ENCODE measurements around the gene CTPS2. TPM values are rescaled to one million over a fixed set of nuclear protein-coding genes. Genes with fewer than 3 reads are reported as not detected.
"Not testable (repeated sequence)": the region's sequence is repeated elsewhere in the genome, so short reads cannot be mapped to it uniquely, and the experiment has no call there.

The CTPS2 gene
- total RNA-seq, 5 donors from 2014 or later (not counting 1 experiment from before 2014, with no cell fraction given) = 5.2 to 6.7 (median 5.7) TPM

DNA sequence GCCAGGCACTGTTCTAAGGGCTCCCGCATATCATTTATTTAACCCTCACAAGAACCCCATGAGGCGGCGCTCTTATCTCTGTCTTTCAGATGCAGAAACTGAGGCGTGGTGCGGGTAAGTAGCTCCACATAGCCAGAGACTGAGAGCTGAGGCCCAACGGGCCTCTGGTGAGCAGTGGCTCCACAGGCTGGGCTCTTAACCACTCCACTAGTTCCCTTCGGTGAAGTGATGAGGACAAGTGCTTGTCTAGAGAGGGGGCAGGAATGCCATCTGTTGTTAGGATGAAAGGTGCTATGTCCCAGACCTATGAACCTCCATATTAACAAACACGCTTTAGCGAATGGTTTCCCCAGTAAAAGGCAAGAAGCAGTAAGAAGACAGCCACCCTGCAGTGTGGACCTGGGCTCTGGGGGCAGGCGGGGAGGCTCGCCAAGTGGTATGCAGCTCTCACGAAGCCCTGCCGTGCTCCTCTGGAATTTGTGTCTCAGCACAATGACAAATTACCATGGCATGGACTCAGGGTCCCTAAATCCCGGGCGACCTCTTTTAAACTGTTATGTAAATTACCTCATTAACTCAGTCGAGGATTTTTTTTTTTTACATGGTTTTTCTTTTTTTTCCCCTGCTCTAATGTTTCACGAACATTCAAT is 83.4 kb downstream of the CTPS2 start:
- no peaks in the 10 kb centered on the region for H3K9me3 Mint-ChIP-seq
- Histone ChIP-seq H3K4me1 (ENCODE audit: control insufficient read depth in 1 of 2, extremely low read depth in 1 of 2, insufficient read depth in 2 of 2, low read length in 2 of 2) (no peaks in the 10 kb centered on the region), H3K9me3 (no peaks in the 10 kb centered on the region), H3K27ac (ENCODE audit: low read length) (no peak overlapping the region), H3K36me3 (ENCODE audit: control insufficient read depth in 2 of 2, extremely low read depth in 1 of 2, insufficient read depth in 1 of 2, low read length in 1 of 2) (no peaks in the 10 kb centered on the region), H3K4me3 (ENCODE audit: control insufficient read depth in 1 of 2, extremely low read depth in 1 of 2, low read length in 1 of 2) (no peak overlapping the region), H3K27me3 (replicated peaks in 1 of 2; ENCODE audit: control insufficient read depth in 2 of 2, extremely low read depth in 1 of 2, insufficient read depth in 2 of 2, low read length in 1 of 2) (no peaks in the 10 kb centered on the region)
- no peak overlapping the region for H3K27ac Mint-ChIP-seq
- CTCF ChIA-PET = no interaction called here
- peaks cover 10% of the 10 kb centered on the region for H3K36me3 Mint-ChIP-seq
- POLR2A ChIA-PET = no interaction called here
- no peak for DNase-seq
- no peak overlapping the region for H3K4me3 Mint-ChIP-seq
- H3K4me1 Mint-ChIP-seq = peaks cover 0 to 2% (median 0%) of the 10 kb centered on the region in 3 donors
- peaks cover 0 to 11% of the 10 kb centered on the region in 2 donors for H3K27me3 Mint-ChIP-seq
- no peak for ATAC-seq (replicated peaks in 1 of 4)
- WGBS (ENCODE audit: insufficient coverage) = 90% methylated on average over 4 of the region's 17 CpGs

DNA sequence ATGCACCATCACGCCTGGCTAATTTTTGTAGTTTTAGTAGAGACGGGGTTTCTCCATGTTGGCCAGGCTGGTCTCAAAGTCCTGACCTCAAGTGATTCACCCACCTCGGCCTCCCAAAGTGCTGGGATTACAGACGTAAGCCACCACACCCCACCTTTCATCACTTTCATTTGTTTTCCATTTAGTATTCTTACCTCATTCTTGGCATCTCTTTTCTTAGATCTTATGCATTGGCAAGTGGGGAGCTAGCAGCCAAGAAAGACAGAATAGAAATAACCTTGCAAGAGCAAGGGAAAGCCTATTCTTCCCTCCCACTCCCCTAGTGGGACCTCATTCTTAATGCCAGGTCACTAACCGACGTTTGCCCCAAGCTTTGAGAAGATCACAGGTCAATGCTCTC is 84.0 kb downstream of the CTPS2 start:
- H3K27me3 Mint-ChIP-seq; H3K4me3 Mint-ChIP-seq; H3K4me1 Mint-ChIP-seq; H3K27ac ChIP-seq (ENCODE audit: low read length); POLR2A ChIA-PET; H3K27ac Mint-ChIP-seq; H3K9me3 ChIP-seq; H3K36me3 ChIP-seq (ENCODE audit: control insufficient read depth in 2 of 2, extremely low read depth in 1 of 2, insufficient read depth in 1 of 2, low read length in 1 of 2); H3K9me3 Mint-ChIP-seq; ATAC-seq (replicated peaks in 1 of 4); H3K27me3 ChIP-seq (replicated peaks in 1 of 2; ENCODE audit: control insufficient read depth in 2 of 2, extremely low read depth in 1 of 2, insufficient read depth in 2 of 2, low read length in 1 of 2); H3K36me3 Mint-ChIP-seq; H3K4me3 ChIP-seq (ENCODE audit: control insufficient read depth in 1 of 2, extremely low read depth in 1 of 2, low read length in 1 of 2); H3K4me1 ChIP-seq (ENCODE audit: control insufficient read depth in 1 of 2, extremely low read depth in 1 of 2, insufficient read depth in 2 of 2, low read length in 2 of 2); DNase-seq; CTCF ChIA-PET: not testable (repeated sequence)
- WGBS (ENCODE audit: insufficient coverage) = no CpG with 5 or more reads among the region's 6 CpGs

DNA sequence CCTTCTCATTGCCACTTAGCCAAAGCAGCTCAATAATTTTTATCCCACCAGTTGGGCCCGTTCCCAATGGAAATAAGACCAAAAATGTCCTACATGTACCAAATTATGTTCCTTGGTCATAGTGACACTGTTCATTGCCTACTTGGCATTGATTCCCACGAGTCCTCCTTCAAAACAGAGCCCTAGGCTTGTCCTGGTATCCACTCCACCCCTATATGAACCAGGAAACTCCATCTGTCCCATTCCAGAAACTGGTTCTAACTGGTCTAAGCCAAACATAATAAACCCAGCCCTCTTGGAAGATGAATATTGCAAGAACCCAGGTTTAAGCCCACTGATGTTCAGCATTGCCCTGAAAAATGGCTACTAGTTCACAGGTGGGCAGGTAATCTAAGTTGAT is 93.4 kb downstream of the CTPS2 start:
- peaks cover 0 to 6% (median 4%) of the 10 kb centered on the region in 3 donors for H3K9me3 Mint-ChIP-seq
- H3K4me3 Mint-ChIP-seq = no peak overlapping the region
- H3K4me1 Mint-ChIP-seq = peaks cover 0 to 3% (median 0%) of the 10 kb centered on the region in 3 donors
- DNase-seq (no peak), ATAC-seq (replicated peaks in 1 of 4) (no peak)
- ChIA-PET POLR2A (no interaction called here), CTCF (interaction anchor here in 1 of 2 donors (0.6 kb wide), 1 partner anchor 1168 kb away, joined by 3 read pairs; no protein-coding TSS in a partner anchor)
- no peak overlapping the region for H3K27ac Mint-ChIP-seq
- H3K4me3 ChIP-seq (ENCODE audit: control insufficient read depth in 1 of 2, extremely low read depth in 1 of 2, low read length in 1 of 2) = no peak overlapping the region
- H3K9me3 ChIP-seq = no peaks in the 10 kb centered on the region
- WGBS (ENCODE audit: insufficient coverage) = 80% methylated on average over 2 of the region's 2 CpGs
- no peaks in the 10 kb centered on the region for H3K36me3 ChIP-seq (ENCODE audit: control insufficient read depth in 2 of 2, extremely low read depth in 1 of 2, insufficient read depth in 1 of 2, low read length in 1 of 2)
- H3K4me1 ChIP-seq (ENCODE audit: control insufficient read depth in 1 of 2, extremely low read depth in 1 of 2, insufficient read depth in 2 of 2, low read length in 2 of 2) = no peaks in the 10 kb centered on the region
- peaks cover 24% of the 10 kb centered on the region for H3K36me3 Mint-ChIP-seq
- peaks cover 0 to 5% of the 10 kb centered on the region in 2 donors for H3K27me3 Mint-ChIP-seq
- no peaks in the 10 kb centered on the region for H3K27me3 ChIP-seq (replicated peaks in 1 of 2; ENCODE audit: control insufficient read depth in 2 of 2, extremely low read depth in 1 of 2, insufficient read depth in 2 of 2, low read length in 1 of 2)
- no peak overlapping the region for H3K27ac ChIP-seq (ENCODE audit: low read length)

DNA sequence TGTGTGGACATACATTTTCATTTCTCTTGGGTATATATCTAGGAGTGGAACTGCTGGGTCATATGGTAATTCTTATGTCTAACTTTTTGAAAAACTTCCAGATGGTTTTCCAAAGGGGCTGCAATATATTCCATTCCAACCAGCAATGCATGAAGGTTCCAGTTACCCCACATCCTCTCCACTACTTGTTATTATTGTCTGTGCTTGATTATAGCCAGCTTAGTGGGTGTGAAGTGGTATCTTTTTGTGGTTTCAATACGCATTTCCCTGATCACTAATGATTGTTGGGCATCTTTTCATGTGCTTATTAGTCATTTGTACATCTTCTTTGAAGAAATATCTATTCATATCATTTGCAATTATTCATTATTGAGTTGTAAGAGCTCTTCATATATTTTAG is 94.0 kb downstream of the CTPS2 start:
- H3K27me3 Mint-ChIP-seq = peaks cover 0 to 5% of the 10 kb centered on the region in 2 donors
- DNase-seq (no peak), ATAC-seq (replicated peaks in 1 of 4) (no peak)
- no peak overlapping the region for H3K4me3 Mint-ChIP-seq
- H3K9me3 Mint-ChIP-seq = peaks cover 0 to 6% (median 4%) of the 10 kb centered on the region in 3 donors
- CTCF ChIA-PET = no interaction called here
- no CpG with 5 or more reads among the region's 1 CpG for WGBS (ENCODE audit: insufficient coverage)
- no peak overlapping the region for H3K4me3 ChIP-seq (ENCODE audit: control insufficient read depth in 1 of 2, extremely low read depth in 1 of 2, low read length in 1 of 2)
- no peaks in the 10 kb centered on the region for H3K27me3 ChIP-seq (replicated peaks in 1 of 2; ENCODE audit: control insufficient read depth in 2 of 2, extremely low read depth in 1 of 2, insufficient read depth in 2 of 2, low read length in 1 of 2)
- no peaks in the 10 kb centered on the region for H3K36me3 ChIP-seq (ENCODE audit: control insufficient read depth in 2 of 2, extremely low read depth in 1 of 2, insufficient read depth in 1 of 2, low read length in 1 of 2)
- H3K36me3 Mint-ChIP-seq = peaks cover 29% of the 10 kb centered on the region
- POLR2A ChIA-PET = interaction anchor here in 1 of 2 donors (0.6 kb wide), 1 partner anchor 619 kb away, joined by 3 read pairs; no protein-coding TSS in a partner anchor
- H3K27ac ChIP-seq (ENCODE audit: low read length) = no peak overlapping the region
- peaks cover 0 to 2% (median 0%) of the 10 kb centered on the region in 3 donors for H3K4me1 Mint-ChIP-seq
- H3K27ac Mint-ChIP-seq = no peak overlapping the region
- no peaks in the 10 kb centered on the region for H3K4me1 ChIP-seq (ENCODE audit: control insufficient read depth in 1 of 2, extremely low read depth in 1 of 2, insufficient read depth in 2 of 2, low read length in 2 of 2)
- no peaks in the 10 kb centered on the region for H3K9me3 ChIP-seq

DNA sequence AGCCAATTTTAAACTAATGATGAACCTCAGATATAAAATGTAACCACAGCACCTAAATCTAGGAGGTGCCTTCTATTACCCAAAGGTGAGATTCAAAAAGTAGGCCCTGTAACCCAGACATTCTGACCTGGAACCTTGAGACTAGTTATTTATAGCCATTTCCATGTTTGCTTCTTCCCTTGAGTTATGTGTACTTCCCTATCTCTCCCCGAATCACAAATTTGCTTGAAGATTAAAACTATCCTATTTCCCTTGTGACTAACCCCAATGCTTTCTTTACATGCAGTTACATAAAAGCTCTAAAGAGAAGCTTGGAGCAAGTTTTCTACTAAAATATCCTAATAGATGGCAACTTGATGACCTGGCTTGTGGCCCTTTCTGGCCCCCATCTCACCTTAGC is 95.1 kb downstream of the CTPS2 start:
- POLR2A ChIA-PET = no interaction called here
- H3K36me3 ChIP-seq (ENCODE audit: control insufficient read depth in 2 of 2, extremely low read depth in 1 of 2, insufficient read depth in 1 of 2, low read length in 1 of 2) = no peaks in the 10 kb centered on the region
- H3K27me3 ChIP-seq (replicated peaks in 1 of 2; ENCODE audit: control insufficient read depth in 2 of 2, extremely low read depth in 1 of 2, insufficient read depth in 2 of 2, low read length in 1 of 2) = no peaks in the 10 kb centered on the region
- CTCF ChIA-PET = no interaction called here
- no peak overlapping the region for H3K27ac ChIP-seq (ENCODE audit: low read length)
- ATAC-seq (replicated peaks in 1 of 4) (no peak), DNase-seq (no peak)
- Mint-ChIP-seq H3K27ac (no peak overlapping the region), H3K4me1 (no peaks in the 10 kb centered on the region), H3K36me3 (peaks cover 34% of the 10 kb centered on the region), H3K4me3 (no peak overlapping the region), H3K9me3 (peaks cover 0 to 6% (median 4%) of the 10 kb centered on the region in 3 donors), H3K27me3 (peaks cover 0 to 5% of the 10 kb centered on the region in 2 donors)
- no peak overlapping the region for H3K4me3 ChIP-seq (ENCODE audit: control insufficient read depth in 1 of 2, extremely low read depth in 1 of 2, low read length in 1 of 2)
- WGBS (ENCODE audit: insufficient coverage) = no CpG with 5 or more reads among the region's 1 CpG
- H3K9me3 ChIP-seq = no peaks in the 10 kb centered on the region
- H3K4me1 ChIP-seq (ENCODE audit: control insufficient read depth in 1 of 2, extremely low read depth in 1 of 2, insufficient read depth in 2 of 2, low read length in 2 of 2) = no peaks in the 10 kb centered on the region

DNA sequence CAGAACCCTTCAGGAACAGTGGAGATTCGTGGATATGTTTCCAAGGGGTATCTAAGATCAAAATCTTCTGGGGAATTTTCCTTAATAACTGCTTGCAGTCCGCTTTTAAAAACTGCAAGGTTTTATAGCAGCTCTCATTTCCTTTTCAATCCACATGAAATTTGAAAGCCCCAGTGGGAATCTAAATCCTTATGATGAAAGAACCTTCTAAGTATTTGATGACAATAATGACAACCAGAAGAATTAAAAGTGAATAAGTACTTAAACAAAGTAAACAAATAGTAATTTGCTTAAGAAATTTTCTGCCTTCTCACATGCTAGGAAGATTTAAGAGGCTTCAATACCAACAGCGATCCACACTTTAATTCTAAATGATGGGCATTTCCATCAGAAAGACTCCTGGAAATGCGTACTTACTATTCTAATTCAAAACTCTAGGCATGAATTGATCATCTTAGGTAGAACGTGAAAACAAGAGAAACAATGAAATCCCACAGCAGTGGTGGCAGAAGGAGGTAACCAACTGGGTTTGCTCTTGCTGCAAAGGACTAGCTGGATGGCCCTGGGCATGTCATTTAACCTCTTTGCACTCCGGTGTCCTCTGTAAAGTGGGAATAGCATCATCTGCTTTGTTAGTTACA is 100.1 kb downstream of the CTPS2 start:
- H3K36me3 ChIP-seq (ENCODE audit: control insufficient read depth in 2 of 2, extremely low read depth in 1 of 2, insufficient read depth in 1 of 2, low read length in 1 of 2) = no peaks in the 10 kb centered on the region
- H3K4me3 Mint-ChIP-seq = no peak overlapping the region
- no peak overlapping the region for H3K27ac ChIP-seq (ENCODE audit: low read length)
- H3K27me3 ChIP-seq (replicated peaks in 1 of 2; ENCODE audit: control insufficient read depth in 2 of 2, extremely low read depth in 1 of 2, insufficient read depth in 2 of 2, low read length in 1 of 2) = no peaks in the 10 kb centered on the region
- ATAC-seq (replicated peaks in 1 of 4) = no peak
- H3K9me3 Mint-ChIP-seq = peaks cover 0 to 2% (median 0%) of the 10 kb centered on the region in 3 donors
- peaks cover 20% of the 10 kb centered on the region for H3K36me3 Mint-ChIP-seq
- no CpG with 5 or more reads among the region's 6 CpGs for WGBS (ENCODE audit: insufficient coverage)
- no peaks in the 10 kb centered on the region for H3K9me3 ChIP-seq
- H3K4me1 Mint-ChIP-seq = peaks cover 2 to 4% (median 4%) of the 10 kb centered on the region in 3 donors
- H3K27ac Mint-ChIP-seq = no peak overlapping the region
- peaks cover 2 to 4% of the 10 kb centered on the region in 2 experiments for H3K4me1 ChIP-seq (ENCODE audit: control insufficient read depth in 1 of 2, extremely low read depth in 1 of 2, insufficient read depth in 2 of 2, low read length in 2 of 2)
- peaks cover 0 to 2% of the 10 kb centered on the region in 2 donors for H3K27me3 Mint-ChIP-seq
- CTCF ChIA-PET = interaction anchor here in 1 of 2 donors (0.6 kb wide), 1 partner anchor 28 kb away, joined by 7 read pairs; no protein-coding TSS in a partner anchor
- POLR2A ChIA-PET = interaction anchor here in 1 of 2 donors (0.7 kb wide), 1 partner anchor 616 kb away, joined by 3 read pairs; no protein-coding TSS in a partner anchor
- no peak overlapping the region for H3K4me3 ChIP-seq (ENCODE audit: control insufficient read depth in 1 of 2, extremely low read depth in 1 of 2, low read length in 1 of 2)
- DNase-seq = no peak

Measured in T-cell (primary cell).